ENCODE results near the gene DQX1. TPM values are rescaled to one million over a fixed set of nuclear protein-coding genes. Genes with fewer than 3 reads are reported as not detected.

The DQX1 gene
- total and polyA plus RNA-seq, 9 of the 15 experiments (the other 6 are each of a cell fraction or from before 2014, with no cell fraction given): 0.04 to 0.38 (median 0.18) TPM; not detected in 1

DNA sequence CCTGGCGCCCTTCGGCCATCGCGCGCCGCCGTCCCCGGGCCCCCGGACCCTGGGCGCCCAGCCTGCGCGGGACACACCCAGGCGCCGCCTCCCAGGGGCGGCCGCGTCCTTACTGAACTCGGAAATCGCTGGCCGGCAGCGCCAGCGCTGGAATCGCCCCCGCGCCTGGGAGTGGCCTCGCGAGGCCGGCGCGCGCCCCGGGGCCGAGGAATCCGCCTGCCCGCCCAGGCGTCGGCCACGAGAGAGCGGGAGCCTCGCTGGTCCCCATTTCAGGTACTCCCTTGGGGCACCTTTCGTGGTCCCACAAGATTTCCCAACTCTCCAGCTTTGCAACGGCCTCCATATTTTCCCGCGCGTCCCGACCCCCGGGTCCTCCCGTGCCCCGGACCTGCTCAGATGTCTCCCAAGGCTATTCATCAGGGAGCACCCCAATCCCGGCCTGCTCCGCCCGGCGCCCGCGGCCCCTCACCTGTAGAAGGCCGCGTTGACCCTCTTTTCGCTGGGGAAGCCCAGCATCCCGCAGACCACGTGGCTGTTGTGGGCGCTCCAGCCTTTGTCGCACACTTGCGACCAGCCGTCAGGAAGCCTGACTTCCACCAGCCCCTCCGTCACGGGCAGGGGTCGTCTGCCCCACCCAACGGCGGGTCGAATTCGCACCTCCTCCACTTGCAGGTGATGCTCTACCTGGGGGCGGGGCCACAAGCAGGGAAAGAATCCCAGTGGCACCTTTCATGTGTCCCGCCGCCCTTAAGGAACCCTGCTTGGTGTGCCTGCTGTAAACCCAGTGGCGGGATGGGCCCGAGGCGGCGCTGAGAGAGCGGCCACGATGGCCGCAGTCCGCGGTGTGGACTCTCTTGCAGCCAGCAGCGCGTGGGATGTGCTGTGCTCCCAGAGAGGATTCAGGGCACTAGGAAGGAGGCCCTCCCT lies 23.1 kb upstream of the DQX1 start (continued):
- peak; percentile 83 to 85; a peak in 3 of 4 replicates for TF ChIP-seq NRF1 (conservative IDR thresholded peaks at IDR 0.05 in 1 of 2, IDR thresholded peaks at IDR 0.05 in 1 of 2)
- TF ChIP-seq POLR2H (tag; IDR thresholded peaks at IDR 0.05; ENCODE audit: low read depth): peak; percentile 23; the same call in 1 of the 2 replicates
- TF ChIP-seq RBBP5 (IDR thresholded peaks at IDR 0.05; ENCODE audit: borderline replicate concordance, insufficient read depth, low read length, poor library complexity, severe bottlenecking): peak; percentile 1
- TF ChIP-seq MAZ (CRISPR knock-in tag; conservative IDR thresholded peaks at IDR 0.05 in 1 of 2, IDR thresholded peaks at IDR 0.05 in 1 of 2): peak; percentile 32 to 68; a peak in 3 of 4 replicates
- TF ChIP-seq NR4A1 (CRISPR knock-in tag; IDR thresholded peaks at IDR 0.05): no peak
- TF ChIP-seq NR4A1 (tag; IDR thresholded peaks at IDR 0.05): 0 out of 2 replicates have a peak, but pooled peaks have one; percentile 32
- peak in 1 of 2 experiments; percentile 35; a peak in 1 of 3 replicates for TF ChIP-seq CBX3 (IDR thresholded peaks at IDR 0.05; ENCODE audit: borderline replicate concordance in 1 of 2, low read length in 2 of 2)
- TF ChIP-seq, protein P1, sequence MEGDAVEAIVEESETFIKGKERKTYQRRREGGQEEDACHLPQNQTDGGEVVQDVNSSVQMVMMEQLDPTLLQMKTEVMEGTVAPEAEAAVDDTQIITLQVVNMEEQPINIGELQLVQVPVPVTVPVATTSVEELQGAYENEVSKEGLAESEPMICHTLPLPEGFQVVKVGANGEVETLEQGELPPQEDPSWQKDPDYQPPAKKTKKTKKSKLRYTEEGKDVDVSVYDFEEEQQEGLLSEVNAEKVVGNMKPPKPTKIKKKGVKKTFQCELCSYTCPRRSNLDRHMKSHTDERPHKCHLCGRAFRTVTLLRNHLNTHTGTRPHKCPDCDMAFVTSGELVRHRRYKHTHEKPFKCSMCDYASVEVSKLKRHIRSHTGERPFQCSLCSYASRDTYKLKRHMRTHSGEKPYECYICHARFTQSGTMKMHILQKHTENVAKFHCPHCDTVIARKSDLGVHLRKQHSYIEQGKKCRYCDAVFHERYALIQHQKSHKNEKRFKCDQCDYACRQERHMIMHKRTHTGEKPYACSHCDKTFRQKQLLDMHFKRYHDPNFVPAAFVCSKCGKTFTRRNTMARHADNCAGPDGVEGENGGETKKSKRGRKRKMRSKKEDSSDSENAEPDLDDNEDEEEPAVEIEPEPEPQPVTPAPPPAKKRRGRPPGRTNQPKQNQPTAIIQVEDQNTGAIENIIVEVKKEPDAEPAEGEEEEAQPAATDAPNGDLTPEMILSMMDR (IDR thresholded peaks at IDR 0.05 in 2 of 3, conservative IDR thresholded peaks at IDR 0.05 in 1 of 3; ENCODE audit: insufficient read depth in 2 of 3, low read depth in 1 of 3, low read length in 3 of 3): peak in 1 of 3 experiments; percentile 2; a peak in 1 of 6 replicates
- no peak for TF ChIP-seq CCAR2 (IDR thresholded peaks at IDR 0.05; ENCODE audit: low read depth, low read length)
- peak; percentile 90 for TF ChIP-seq ZNF263 (CRISPR knock-in tag; IDR thresholded peaks at IDR 0.05; ENCODE audit: borderline replicate concordance)
- no peak for TF ChIP-seq KLF13 (tag; IDR thresholded peaks at IDR 0.05; ENCODE audit: borderline replicate concordance, low read depth)
- TF ChIP-seq TCFL5 (CRISPR knock-in tag; conservative IDR thresholded peaks at IDR 0.05): no peak
- TF ChIP-seq, protein P2, sequence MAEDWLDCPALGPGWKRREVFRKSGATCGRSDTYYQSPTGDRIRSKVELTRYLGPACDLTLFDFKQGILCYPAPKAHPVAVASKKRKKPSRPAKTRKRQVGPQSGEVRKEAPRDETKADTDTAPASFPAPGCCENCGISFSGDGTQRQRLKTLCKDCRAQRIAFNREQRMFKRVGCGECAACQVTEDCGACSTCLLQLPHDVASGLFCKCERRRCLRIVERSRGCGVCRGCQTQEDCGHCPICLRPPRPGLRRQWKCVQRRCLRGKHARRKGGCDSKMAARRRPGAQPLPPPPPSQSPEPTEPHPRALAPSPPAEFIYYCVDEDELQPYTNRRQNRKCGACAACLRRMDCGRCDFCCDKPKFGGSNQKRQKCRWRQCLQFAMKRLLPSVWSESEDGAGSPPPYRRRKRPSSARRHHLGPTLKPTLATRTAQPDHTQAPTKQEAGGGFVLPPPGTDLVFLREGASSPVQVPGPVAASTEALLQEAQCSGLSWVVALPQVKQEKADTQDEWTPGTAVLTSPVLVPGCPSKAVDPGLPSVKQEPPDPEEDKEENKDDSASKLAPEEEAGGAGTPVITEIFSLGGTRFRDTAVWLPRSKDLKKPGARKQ (CRISPR knock-in tag; IDR thresholded peaks at IDR 0.05): 0 out of 2 replicates have a peak, but pooled peaks have one; percentile 81
- TF ChIP-seq, protein P3, sequence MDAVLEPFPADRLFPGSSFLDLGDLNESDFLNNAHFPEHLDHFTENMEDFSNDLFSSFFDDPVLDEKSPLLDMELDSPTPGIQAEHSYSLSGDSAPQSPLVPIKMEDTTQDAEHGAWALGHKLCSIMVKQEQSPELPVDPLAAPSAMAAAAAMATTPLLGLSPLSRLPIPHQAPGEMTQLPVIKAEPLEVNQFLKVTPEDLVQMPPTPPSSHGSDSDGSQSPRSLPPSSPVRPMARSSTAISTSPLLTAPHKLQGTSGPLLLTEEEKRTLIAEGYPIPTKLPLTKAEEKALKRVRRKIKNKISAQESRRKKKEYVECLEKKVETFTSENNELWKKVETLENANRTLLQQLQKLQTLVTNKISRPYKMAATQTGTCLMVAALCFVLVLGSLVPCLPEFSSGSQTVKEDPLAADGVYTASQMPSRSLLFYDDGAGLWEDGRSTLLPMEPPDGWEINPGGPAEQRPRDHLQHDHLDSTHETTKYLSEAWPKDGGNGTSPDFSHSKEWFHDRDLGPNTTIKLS (IDR thresholded peaks at IDR 0.05; ENCODE audit: borderline replicate concordance, low read depth): peak; percentile 45; the same call in 1 of the 2 replicates
- TF ChIP-seq POLR2A (conservative IDR thresholded peaks at IDR 0.05): peak; percentile 69; the same call in 1 of the 2 replicates
- TF ChIP-seq ELF2 (CRISPR knock-in tag; IDR thresholded peaks at IDR 0.05): no peak
- TF ChIP-seq ZBTB8A (IDR thresholded peaks at IDR 0.05; ENCODE audit: partially characterized antibody): no peak
- 0 out of 2 replicates have a peak, but pooled peaks have one; percentile 30 for TF ChIP-seq ETS1 (conservative IDR thresholded peaks at IDR 0.05; ENCODE audit: control insufficient read depth, low read depth, low read length)
- TF ChIP-seq RB1 (IDR thresholded peaks at IDR 0.05; ENCODE audit: low read depth): peak; percentile 86

Data from K562 (cell line).